T-cell (primary cell): ENCODE results near the gene KCNT1. TPM values are rescaled to one million over a fixed set of nuclear protein-coding genes. Genes with fewer than 3 reads are reported as not detected.

Experiments used
- ATAC-seq, 4 experiments: fragments of 200-7000 bp in 3 of 4; fragments of 150-1000 bp in 1 of 4; cut with Tn5 transposase; replicated peaks in 1 of 4; 1 replicate in 3 of 4; 2 replicates in 1 of 4; pipeline ENCODE4 v1.10.0; 2021; ENCODE audit warnings: moderate library complexity in 3 of 4, mild to moderate bottlenecking in 2 of 4, moderate number of reproducible peaks in 1 of 4
- CTCF ChIA-PET, 2 donors: fragments of 300-600 bp; sonication (Branson Sonifier 250); formaldehyde crosslinking; loops; one replicate each; lab custom pipeline; 2022; ENCODE audit warnings: antibody characterized with exemption in 2 of 2; lab: Charles Lee
- POLR2A ChIA-PET, 2 donors: fragments of 300-600 bp; sonication (Branson Sonifier 250); formaldehyde crosslinking; loops; one replicate each; lab custom pipeline; 2022; ENCODE audit warnings: antibody characterized with exemption in 2 of 2; lab: Charles Lee
- DNase-seq, 35 experiments: peaks; one replicate each; pipeline versions ENCODE4 v3.0.0 to v3.0.0-alpha.2; 2013 to 2023
- H3K27ac ChIP-seq: one replicate; pipeline ENCODE4 v1.5.1; 2013; ENCODE audit warnings: low read length
- H3K27me3 ChIP-seq, 2 experiments: replicated peaks in 1 of 2; 1 replicate in 1 of 2; 2 replicates in 1 of 2; pipeline versions ENCODE4 v1.6.1 to v1.7.0; 2013; ENCODE audit warnings: low read length in 1 of 2, mixed read lengths in 1 of 2; ENCODE audit not compliant: control insufficient read depth in 2 of 2, insufficient read depth in 2 of 2; ENCODE audit errors: extremely low read depth in 1 of 2
- H3K36me3 ChIP-seq, 2 donors: 1 replicate in 1 of 2; 2 replicates in 1 of 2; pipeline versions ENCODE4 v1.6.1 to v1.7.0; 2013; ENCODE audit warnings: low read length in 1 of 2; ENCODE audit not compliant: control insufficient read depth in 2 of 2, insufficient read depth in 1 of 2; ENCODE audit errors: extremely low read depth in 1 of 2
- H3K4me1 ChIP-seq, 2 experiments: 1 replicate in 1 of 2; 2 replicates in 1 of 2; pipeline versions ENCODE4 v1.6.1 to v1.7.0; 2013; ENCODE audit warnings: low read length in 2 of 2, mixed read lengths in 1 of 2; ENCODE audit not compliant: insufficient read depth in 2 of 2, control insufficient read depth in 1 of 2; ENCODE audit errors: extremely low read depth in 1 of 2
- H3K4me3 ChIP-seq, 2 donors: 1 replicate in 1 of 2; 2 replicates in 1 of 2; pipeline versions ENCODE4 v1.5.1 to v1.7.0; 2013; ENCODE audit warnings: mild to moderate bottlenecking in 2 of 2, low read length in 1 of 2, moderate library complexity in 1 of 2; ENCODE audit not compliant: control insufficient read depth in 1 of 2; ENCODE audit errors: extremely low read depth in 1 of 2
- H3K9me3 ChIP-seq: 2 replicates; pipeline ENCODE4 v1.7.0; 2013
- H3K27ac Mint-ChIP-seq, 2 donors: one replicate each; pipeline ENCODE4 v1.8.0; 2020 to 2021; ENCODE audit warnings: mild to moderate bottlenecking in 2 of 2, mixed read lengths in 2 of 2
- H3K27me3 Mint-ChIP-seq, 2 donors: one replicate each; pipeline ENCODE4 v1.8.0; 2021 to 2022; ENCODE audit warnings: mixed read lengths in 2 of 2
- H3K36me3 Mint-ChIP-seq: one replicate; pipeline ENCODE4 v1.8.0; 2021; ENCODE audit warnings: mixed read lengths
- H3K4me1 Mint-ChIP-seq, 3 donors: one replicate each; pipeline ENCODE4 v1.8.0; 2020 to 2022; ENCODE audit warnings: mixed read lengths in 3 of 3, mild to moderate bottlenecking in 1 of 3
- H3K4me3 Mint-ChIP-seq, 3 donors: one replicate each; pipeline ENCODE4 v1.8.0; 2020 to 2022; ENCODE audit warnings: mild to moderate bottlenecking in 3 of 3, mixed read lengths in 3 of 3, moderate library complexity in 3 of 3
- H3K9me3 Mint-ChIP-seq, 3 donors: one replicate each; pipeline ENCODE4 v1.8.0; 2020 to 2022; ENCODE audit warnings: mixed read lengths in 3 of 3
- WGBS: methylation state at CpG from one replicate; pipeline ENCODE4 v1.1.5; 2013; ENCODE audit warnings: missing lambda C conversion rate; ENCODE audit not compliant: insufficient coverage; 5-methylcytosine and 5-hydroxymethylcytosine counted together
- total RNA-seq, 35 experiments: library from RNA in 6 of 35; stranded (reverse) in 6 of 35; fragments of 120-200 nt in 1 of 35; gene quantifications; one replicate each; pipeline versions ENCODE4 v1.2.1 to v1.2.4 and lab custom pipeline; 2013 to 2026

KCNT1 gene
- total RNA-seq, 5 donors from 2014 or later (not counting 1 experiment from before 2014, with no cell fraction given): 0.07 to 0.54 (median 0.16) TPM; not detected in 2

DNA sequence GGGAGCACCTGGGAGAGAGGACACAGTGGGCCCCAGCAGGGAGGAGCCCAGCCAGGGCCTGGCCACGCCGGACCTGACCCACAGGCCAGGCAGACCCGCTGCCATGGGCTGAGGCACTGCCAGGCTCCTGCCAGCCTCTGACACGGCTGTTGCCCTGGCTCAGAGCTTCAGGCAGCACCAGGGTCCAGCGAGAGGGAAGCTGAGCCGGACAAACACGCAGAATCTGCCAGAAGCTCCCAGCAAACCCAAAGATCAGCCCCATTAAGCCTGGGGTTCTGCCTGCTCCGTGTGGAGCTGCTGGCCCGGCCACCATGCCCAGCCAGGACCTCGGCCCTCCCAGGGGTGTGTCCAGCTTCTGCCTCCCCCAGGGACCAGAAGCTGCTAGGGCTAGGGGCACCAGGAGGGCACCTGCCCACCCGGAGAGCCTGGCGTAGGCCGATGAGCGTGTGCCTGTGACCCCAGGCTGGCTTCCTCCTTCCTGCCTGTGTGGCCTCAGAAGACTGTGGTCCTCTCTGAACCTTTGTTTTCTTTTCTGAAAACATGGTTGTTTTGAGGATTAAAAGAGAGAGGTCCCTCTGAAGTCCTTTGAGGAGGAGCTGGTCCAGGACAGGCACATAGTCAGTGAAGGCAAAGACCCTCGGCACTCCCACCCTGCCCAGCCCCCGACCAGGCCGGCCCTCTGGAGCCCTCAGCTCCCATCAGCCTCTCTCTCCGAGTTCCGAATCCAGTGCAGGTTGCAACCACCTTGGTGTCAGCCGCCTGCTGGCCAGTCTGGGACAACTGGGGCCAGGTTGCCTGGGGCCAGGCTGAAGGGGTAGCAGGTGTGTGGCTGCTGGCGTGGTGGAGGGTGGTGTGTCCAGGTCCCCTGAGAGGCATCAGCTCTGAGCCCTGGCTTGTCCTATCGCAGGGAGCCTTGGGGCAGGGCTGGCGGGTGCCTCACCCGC is 39.6 kb downstream of the KCNT1 start:
- ATAC-seq (no peak), DNase-seq (no peak)
- WGBS: 71% methylated on average over 17 of the region's 24 CpGs
- POLR2A ChIA-PET: no interaction called here
- no peaks in the 10 kb centered on the region for H3K4me1 ChIP-seq
- Mint-ChIP-seq H3K27ac (no peak overlapping the region), H3K4me1 (no peaks in the 10 kb centered on the region), H3K36me3 (no peaks in the 10 kb centered on the region), H3K27me3 (peaks cover 13 to 25% of the 10 kb centered on the region in 2 donors), H3K9me3 (no peaks in the 10 kb centered on the region), H3K4me3 (no peak overlapping the region)
- H3K27me3 ChIP-seq: peaks cover 0 to 49% of the 10 kb centered on the region in 2 experiments
- H3K27ac ChIP-seq: no peak overlapping the region
- no peaks in the 10 kb centered on the region for H3K9me3 ChIP-seq
- H3K36me3 ChIP-seq: no peaks in the 10 kb centered on the region
- CTCF ChIA-PET: no interaction called here
- H3K4me3 ChIP-seq: no peak overlapping the region

DNA sequence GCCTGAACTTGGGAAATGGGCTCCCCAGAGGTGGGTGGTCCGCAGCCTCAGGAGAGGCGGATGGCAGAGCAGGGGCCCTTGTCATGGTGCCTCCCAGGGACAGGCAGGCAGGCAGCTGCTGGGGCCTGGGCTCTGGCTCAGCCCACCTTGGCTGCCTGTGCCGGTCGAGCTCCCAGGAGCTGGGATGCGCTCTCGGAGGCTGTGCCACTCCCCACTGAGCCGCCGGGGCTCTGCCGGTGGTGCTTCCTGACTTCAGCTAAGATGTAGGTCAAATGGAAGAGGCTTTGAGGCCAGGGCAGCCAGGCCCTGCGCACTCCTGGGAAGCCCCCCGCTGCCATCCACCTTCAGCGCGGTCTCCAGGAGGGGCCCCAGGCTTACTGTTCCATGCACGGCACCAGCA is 41.0 kb downstream of the KCNT1 start:
- no peak for ATAC-seq
- H3K4me3 Mint-ChIP-seq: no peak overlapping the region
- no peak overlapping the region for H3K27ac ChIP-seq
- H3K36me3 Mint-ChIP-seq: no peaks in the 10 kb centered on the region
- H3K27me3 Mint-ChIP-seq: peaks cover 9 to 17% of the 10 kb centered on the region in 2 donors
- ChIA-PET CTCF (no interaction called here), POLR2A (no interaction called here)
- no peak overlapping the region for H3K27ac Mint-ChIP-seq
- no peaks in the 10 kb centered on the region for H3K36me3 ChIP-seq
- WGBS: 82% methylated on average over 10 of the region's 14 CpGs
- H3K4me1 Mint-ChIP-seq: no peaks in the 10 kb centered on the region
- no peaks in the 10 kb centered on the region for H3K9me3 Mint-ChIP-seq
- H3K4me1 ChIP-seq: no peaks in the 10 kb centered on the region
- H3K4me3 ChIP-seq: no peak overlapping the region
- DNase-seq: no peak
- no peaks in the 10 kb centered on the region for H3K9me3 ChIP-seq
- H3K27me3 ChIP-seq: peaks cover 0 to 35% of the 10 kb centered on the region in 2 experiments

GRCh38 chr9:135743546-135744332 is 41.8 kb downstream of the KCNT1 start:
- no peak for DNase-seq
- no peak for ATAC-seq
- Histone ChIP-seq H3K27ac (no peak overlapping the region), H3K4me1 (no peaks in the 10 kb centered on the region), H3K4me3 (no peak overlapping the region), H3K9me3 (no peaks in the 10 kb centered on the region), H3K27me3 (peaks cover 0 to 32% of the 10 kb centered on the region in 2 experiments), H3K36me3 (no peaks in the 10 kb centered on the region)
- no peaks in the 10 kb centered on the region for H3K36me3 Mint-ChIP-seq
- POLR2A ChIA-PET: no interaction called here
- 85% methylated on average over 21 of the region's 25 CpGs for whole genome bisulfite sequencing
- peaks cover 9 to 14% of the 10 kb centered on the region in 2 donors for H3K27me3 Mint-ChIP-seq
- H3K4me1 Mint-ChIP-seq: no peaks in the 10 kb centered on the region
- no peaks in the 10 kb centered on the region for H3K9me3 Mint-ChIP-seq
- no peak overlapping the region for H3K27ac Mint-ChIP-seq
- CTCF ChIA-PET: no interaction called here
- H3K4me3 Mint-ChIP-seq: no peak overlapping the region

DNA sequence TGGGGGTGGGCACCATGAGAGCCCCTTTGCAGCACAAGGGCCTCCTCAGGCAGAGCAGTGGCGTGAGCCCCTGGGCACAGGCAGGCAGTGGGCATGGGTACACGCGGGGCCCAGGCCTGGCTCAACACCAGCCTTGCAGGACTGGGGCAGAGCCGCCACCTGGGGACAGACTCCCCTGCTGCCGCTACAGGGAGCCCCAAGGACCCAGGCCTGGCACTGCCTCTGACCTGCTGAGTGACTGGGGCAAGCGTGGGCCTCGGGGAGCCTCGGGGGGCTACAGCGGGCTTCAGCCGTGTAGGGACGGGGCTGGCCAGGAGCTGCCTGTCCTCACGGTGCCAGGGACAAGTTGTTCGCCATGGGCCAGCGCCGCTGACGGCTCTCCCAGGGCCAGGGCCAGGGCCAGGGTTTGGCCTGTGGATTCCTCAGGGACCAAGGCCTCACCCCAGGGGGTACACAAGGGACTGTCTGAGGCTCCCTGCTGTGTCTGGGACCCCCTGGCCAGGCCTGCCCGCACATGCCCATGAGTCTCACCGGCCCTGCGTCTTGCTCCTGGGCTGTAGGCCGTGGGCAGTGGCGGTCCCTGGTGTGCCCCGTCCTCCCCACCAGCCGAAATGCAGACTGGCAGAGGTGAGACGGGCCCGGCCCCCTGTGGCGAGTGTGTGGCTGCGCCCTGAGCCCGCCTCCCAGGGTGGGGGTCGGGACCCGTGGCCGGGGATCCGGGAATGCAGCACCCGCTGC is 42.5 kb downstream of the KCNT1 start:
- Histone ChIP-seq H3K27ac (no peak overlapping the region), H3K36me3 (no peaks in the 10 kb centered on the region), H3K9me3 (no peaks in the 10 kb centered on the region), H3K4me3 (no peak overlapping the region), H3K4me1 (no peaks in the 10 kb centered on the region), H3K27me3 (peaks cover 0 to 26% of the 10 kb centered on the region in 2 experiments)
- DNase-seq: no peak
- ChIA-PET POLR2A (no interaction called here), CTCF (no interaction called here)
- H3K4me3 Mint-ChIP-seq: no peak overlapping the region
- 89% methylated on average over 31 of the region's 33 CpGs for WGBS
- H3K27ac Mint-ChIP-seq: no peak overlapping the region
- ATAC-seq: no peak
- no peaks in the 10 kb centered on the region for H3K9me3 Mint-ChIP-seq
- H3K4me1 Mint-ChIP-seq: no peaks in the 10 kb centered on the region
- H3K27me3 Mint-ChIP-seq: peaks cover 8 to 9% of the 10 kb centered on the region in 2 donors
- H3K36me3 Mint-ChIP-seq: no peaks in the 10 kb centered on the region

GRCh38 chr9:135745189-135745588 is 43.2 kb downstream of the KCNT1 start:
- ATAC-seq: no peak
- Histone ChIP-seq H3K4me3 (no peak overlapping the region), H3K36me3 (no peaks in the 10 kb centered on the region), H3K27ac (no peak overlapping the region), H3K27me3 (peaks cover 0 to 19% of the 10 kb centered on the region in 2 experiments), H3K4me1 (no peaks in the 10 kb centered on the region), H3K9me3 (no peaks in the 10 kb centered on the region)
- H3K36me3 Mint-ChIP-seq: no peaks in the 10 kb centered on the region
- H3K27ac Mint-ChIP-seq: no peak overlapping the region
- no peak for DNase-seq
- H3K4me3 Mint-ChIP-seq: no peak overlapping the region
- CTCF ChIA-PET: no interaction called here
- POLR2A ChIA-PET: no interaction called here
- H3K27me3 Mint-ChIP-seq: peaks cover 2 to 3% of the 10 kb centered on the region in 2 donors
- no peaks in the 10 kb centered on the region for H3K9me3 Mint-ChIP-seq
- H3K4me1 Mint-ChIP-seq: no peaks in the 10 kb centered on the region
- WGBS: 79% methylated on average over 21 of the region's 21 CpGs

GRCh38 chr9:135745686-135746324 is 43.8 kb downstream of the KCNT1 start:
- Mint-ChIP-seq H3K27ac (no peak overlapping the region), H3K4me3 (no peak overlapping the region), H3K27me3 (peaks cover 2 to 3% of the 10 kb centered on the region in 2 donors), H3K4me1 (no peaks in the 10 kb centered on the region), H3K9me3 (no peaks in the 10 kb centered on the region), H3K36me3 (no peaks in the 10 kb centered on the region)
- ATAC-seq (no peak), DNase-seq (no peak)
- no peaks in the 10 kb centered on the region for H3K4me1 ChIP-seq
- H3K4me3 ChIP-seq: no peak overlapping the region
- ChIA-PET CTCF (no interaction called here), POLR2A (no interaction called here)
- WGBS: 78% methylated on average over 22 of the region's 24 CpGs
- no peak overlapping the region for H3K27ac ChIP-seq
- H3K36me3 ChIP-seq: no peaks in the 10 kb centered on the region
- H3K9me3 ChIP-seq: no peaks in the 10 kb centered on the region
- peaks cover 0 to 14% of the 10 kb centered on the region in 2 experiments for H3K27me3 ChIP-seq
